Sigmoid colon (tissue), 4 donors: Measurements from ENCODE around the gene FLNC.

Experiments
- CTCF ChIP-seq, 4 experiments: fragments of 450-650 bp in 3 of 4; fragments of 200-600 bp in 1 of 4; IDR thresholded peaks; one replicate each; pipeline ENCODE4 v1.5.1; 2016 to 2019; ENCODE audit warnings: antibody characterized with exemption in 4 of 4, mild to moderate bottlenecking in 3 of 4, moderate library complexity in 2 of 4
- POLR2AphosphoS5 ChIP-seq, 4 donors: sonication (generic); formaldehyde crosslinking; IDR thresholded peaks; one replicate each; pipeline ENCODE4 v1.6.1; 2017; ENCODE audit warnings: antibody characterized with exemption in 4 of 4

GRCh38 chr7:128821724-128822123 is 8.5 kb upstream of the FLNC start:
- TF ChIP-seq CTCF (IDR thresholded peaks at IDR 0.05) (no peak), POLR2AphosphoS5 (IDR thresholded peaks at IDR 0.05) (no peak)
